HEK293 (cell line): ENCODE results near the gene MLLT6.

Experiments used
- CTCF ChIA-PET: fragments of 350-600 bp; formaldehyde crosslinking; extraction: SDS; loops from one replicate; lab custom pipeline; 2021; ENCODE audit warnings: antibody characterized with exemption; lab: Yijun Ruan, JAX
- POLR2A ChIA-PET: fragments of 300-600 bp; formaldehyde crosslinking; extraction: SDS; loops from one replicate; lab custom pipeline; 2020; ENCODE audit warnings: antibody characterized with exemption, inconsistent platforms; lab: Yijun Ruan, JAX
- H3K27ac ChIP-seq: fragments of 200-500 bp; sonication (Bioruptor generic); 2 replicates; pipeline ENCODE4 v1.5.1; 2014; ENCODE audit warnings: low read depth, low read length, control low read depth, inconsistent platforms; ENCODE audit errors: extremely low read depth
- H3K36me3 ChIP-seq, 2 experiments: fragments of 200-500 bp in 1 of 2; sonication (Bioruptor generic) in 1 of 2; 1 replicate in 1 of 2; 2 replicates in 1 of 2; pipeline ENCODE4 v1.5.1; 2014 to 2017; ENCODE audit warnings: inconsistent platforms in 2 of 2, low read length in 2 of 2; ENCODE audit not compliant: control insufficient read depth in 2 of 2, insufficient read depth in 1 of 2
- H3K4me1 ChIP-seq: fragments of 200-500 bp; sonication (Bioruptor generic); 2 replicates; pipeline ENCODE4 v1.5.1; 2014; ENCODE audit warnings: mild to moderate bottlenecking, low read length, inconsistent platforms; ENCODE audit not compliant: control insufficient read depth, insufficient read depth
- H3K4me3 ChIP-seq: 2 replicates; pipeline ENCODE4 v1.5.1; 2011; ENCODE audit warnings: low read depth, mild to moderate bottlenecking, control low read depth, low read length, moderate library complexity
- H3K9me3 ChIP-seq: fragments of 200-500 bp; sonication (Bioruptor generic); 2 replicates; pipeline ENCODE4 v1.5.1; 2014; ENCODE audit warnings: low read depth, low read length, inconsistent platforms; ENCODE audit not compliant: control insufficient read depth, insufficient read depth
- BCL6B ChIP-seq: fragments of 450-650 bp; formaldehyde crosslinking; IDR thresholded peaks from 2 replicates; pipeline ENCODE4 v1.5.1; 2017; ENCODE audit warnings: missing biosample characterization, missing genetic modification characterization
- EGR2 ChIP-seq: fragments of 450-650 bp; formaldehyde crosslinking; IDR thresholded peaks from 2 replicates; pipeline ENCODE4 v1.5.1; 2016; ENCODE audit warnings: low read depth, missing biosample characterization, missing genetic modification characterization
- GLIS2 ChIP-seq: fragments of 450-650 bp; formaldehyde crosslinking; IDR thresholded peaks from 2 replicates; pipeline ENCODE4 v1.5.1; 2016; ENCODE audit warnings: missing biosample characterization, missing genetic modification characterization
- KLF10 ChIP-seq: fragments of 450-650 bp; IDR thresholded peaks from 2 replicates; pipeline ENCODE4 v1.5.1; 2018; ENCODE audit warnings: missing biosample characterization, mild to moderate bottlenecking, missing genetic modification characterization
- RBAK ChIP-seq: fragments of 450-650 bp; formaldehyde crosslinking; IDR thresholded peaks from 2 replicates; pipeline ENCODE4 v1.5.1; 2016; ENCODE audit warnings: missing biosample characterization, missing genetic modification characterization
- SCRT1 ChIP-seq: fragments of 450-650 bp; formaldehyde crosslinking; IDR thresholded peaks from 2 replicates; pipeline ENCODE4 v1.5.1; 2016; ENCODE audit warnings: missing biosample characterization, missing genetic modification characterization, borderline replicate concordance
- ZBTB17 ChIP-seq: fragments of 450-650 bp; formaldehyde crosslinking; IDR thresholded peaks from 2 replicates; pipeline ENCODE4 v1.5.1; 2016; ENCODE audit warnings: missing biosample characterization, missing genetic modification characterization
- ZBTB8A ChIP-seq: fragments of 450-650 bp; formaldehyde crosslinking; IDR thresholded peaks from 2 replicates; pipeline ENCODE4 v1.5.1; 2016; ENCODE audit warnings: missing biosample characterization, missing genetic modification characterization
- ZIC2 ChIP-seq: fragments of 450-650 bp; formaldehyde crosslinking; IDR thresholded peaks from 2 replicates; pipeline ENCODE4 v1.5.1; 2016; ENCODE audit warnings: missing biosample characterization, missing genetic modification characterization
- ZNF10 ChIP-seq: fragments of 450-650 bp; formaldehyde crosslinking; IDR thresholded peaks from 2 replicates; pipeline ENCODE4 v1.5.1; 2017; ENCODE audit warnings: missing biosample characterization, missing genetic modification characterization
- ZNF140 ChIP-seq: fragments of 450-650 bp; formaldehyde crosslinking; IDR thresholded peaks from 2 replicates; pipeline ENCODE4 v1.5.1; 2016; ENCODE audit warnings: missing biosample characterization, missing genetic modification characterization
- ZNF148 ChIP-seq: fragments of 450-650 bp; formaldehyde crosslinking; IDR thresholded peaks from 2 replicates; pipeline ENCODE4 v1.5.0; 2017; ENCODE audit warnings: missing biosample characterization, missing genetic modification characterization, borderline replicate concordance
- ZNF155 ChIP-seq: fragments of 450-650 bp; formaldehyde crosslinking; IDR thresholded peaks from 2 replicates; pipeline ENCODE4 v1.5.1; 2016; ENCODE audit warnings: missing biosample characterization, missing genetic modification characterization
- ZNF157 ChIP-seq: fragments of 450-650 bp; formaldehyde crosslinking; IDR thresholded peaks from 2 replicates; pipeline ENCODE4 v1.5.1; 2016; ENCODE audit warnings: missing biosample characterization, missing genetic modification characterization
- ZNF366 ChIP-seq: fragments of 450-650 bp; formaldehyde crosslinking; conservative IDR thresholded peaks from 2 replicates; pipeline ENCODE4 v1.5.1; 2016; ENCODE audit warnings: missing biosample characterization, missing genetic modification characterization
- ZNF48 ChIP-seq: fragments of 450-650 bp; formaldehyde crosslinking; IDR thresholded peaks from 2 replicates; pipeline ENCODE4 v1.5.1; 2016; ENCODE audit warnings: missing biosample characterization, missing genetic modification characterization
- ZNF501 ChIP-seq: fragments of 450-650 bp; formaldehyde crosslinking; IDR thresholded peaks from 2 replicates; pipeline ENCODE4 v1.5.1; 2016; ENCODE audit warnings: missing biosample characterization, missing genetic modification characterization
- ZNF521 ChIP-seq: fragments of 450-650 bp; formaldehyde crosslinking; IDR thresholded peaks from 2 replicates; pipeline ENCODE4 v1.5.1; 2017; ENCODE audit warnings: missing biosample characterization, mild to moderate bottlenecking, missing genetic modification characterization
- ZNF544 ChIP-seq: fragments of 450-650 bp; formaldehyde crosslinking; IDR thresholded peaks from 2 replicates; pipeline ENCODE4 v1.5.0; 2017; ENCODE audit warnings: missing biosample characterization, missing genetic modification characterization
- ZNF624 ChIP-seq: fragments of 450-650 bp; formaldehyde crosslinking; IDR thresholded peaks from 2 replicates; pipeline ENCODE4 v1.5.1; 2017; ENCODE audit warnings: missing biosample characterization, missing genetic modification characterization
- ZNF658 ChIP-seq: fragments of 450-650 bp; formaldehyde crosslinking; IDR thresholded peaks from 2 replicates; pipeline ENCODE4; 2016; ENCODE audit warnings: missing biosample characterization, missing genetic modification characterization
- ZNF837 ChIP-seq: fragments of 450-650 bp; formaldehyde crosslinking; IDR thresholded peaks from 2 replicates; pipeline ENCODE4 v1.5.1; 2016; ENCODE audit warnings: missing biosample characterization, missing genetic modification characterization
- TF ChIP-seq, protein P1 (sequence below): fragments of 450-650 bp; formaldehyde crosslinking; IDR thresholded peaks from 2 replicates; pipeline ENCODE4 v1.5.1; 2016; ENCODE audit warnings: missing biosample characterization, missing genetic modification characterization, borderline replicate concordance
- TF ChIP-seq, protein P2 (sequence below): fragments of 450-650 bp; formaldehyde crosslinking; IDR thresholded peaks from 2 replicates; pipeline ENCODE4 v1.5.1; 2016; ENCODE audit warnings: missing biosample characterization, missing genetic modification characterization
- TF ChIP-seq, protein P3 (sequence below): fragments of 450-650 bp; formaldehyde crosslinking; IDR thresholded peaks from 2 replicates; pipeline ENCODE4 v1.5.1; 2016; ENCODE audit warnings: missing biosample characterization, missing genetic modification characterization
- TF ChIP-seq, protein P4 (sequence below): fragments of 450-650 bp; formaldehyde crosslinking; IDR thresholded peaks from 2 replicates; pipeline ENCODE4 v1.5.1; 2016; ENCODE audit warnings: missing biosample characterization, missing genetic modification characterization

The MLLT6 gene

DNA sequence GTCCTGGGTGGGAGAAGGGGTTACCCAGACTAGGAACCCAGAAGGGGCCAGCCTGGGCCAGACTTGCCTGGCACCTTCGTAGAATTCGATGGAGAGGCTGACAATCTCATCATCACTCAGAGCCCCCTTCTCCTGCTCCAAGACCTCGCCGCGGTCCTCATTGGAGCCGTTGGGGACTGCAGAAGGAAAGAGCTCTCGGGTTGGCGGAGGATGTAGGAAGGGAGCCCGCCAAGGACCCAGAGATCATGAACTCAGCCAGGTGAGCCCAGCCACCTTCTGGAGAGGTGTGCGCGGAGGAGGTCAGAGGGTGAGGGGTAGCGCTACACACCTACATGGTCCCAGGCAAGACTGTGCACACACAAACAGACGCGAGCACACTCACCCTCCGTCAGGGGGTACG is 33.6 kb downstream of the MLLT6 start:
- TF ChIP-seq, protein P1, sequence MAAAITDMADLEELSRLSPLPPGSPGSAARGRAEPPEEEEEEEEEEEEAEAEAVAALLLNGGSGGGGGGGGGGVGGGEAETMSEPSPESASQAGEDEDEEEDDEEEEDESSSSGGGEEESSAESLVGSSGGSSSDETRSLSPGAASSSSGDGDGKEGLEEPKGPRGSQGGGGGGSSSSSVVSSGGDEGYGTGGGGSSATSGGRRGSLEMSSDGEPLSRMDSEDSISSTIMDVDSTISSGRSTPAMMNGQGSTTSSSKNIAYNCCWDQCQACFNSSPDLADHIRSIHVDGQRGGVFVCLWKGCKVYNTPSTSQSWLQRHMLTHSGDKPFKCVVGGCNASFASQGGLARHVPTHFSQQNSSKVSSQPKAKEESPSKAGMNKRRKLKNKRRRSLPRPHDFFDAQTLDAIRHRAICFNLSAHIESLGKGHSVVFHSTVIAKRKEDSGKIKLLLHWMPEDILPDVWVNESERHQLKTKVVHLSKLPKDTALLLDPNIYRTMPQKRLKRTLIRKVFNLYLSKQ (tag by site-specific recombination), result no peak
- TF ChIP-seq RBAK (tag by site-specific recombination) (no peak), ZNF148 (no peak), ZNF10 (tag by site-specific recombination) (no peak), ZNF155 (tag by site-specific recombination) (no peak), ZNF501 (no peak), ZNF140 (tag by site-specific recombination) (no peak), GLIS2 (no peak), KLF10 (tag by site-specific recombination) (no peak)
- Histone ChIP-seq H3K27ac (no peak overlapping the region), H3K36me3 (peaks cover 13 to 63% of the 10 kb centered on the region in 2 experiments; a peak in 2 of 3 replicates), H3K4me1 (peaks cover 14% of the 10 kb centered on the region), H3K9me3 (no peaks in the 10 kb centered on the region), H3K4me3 (no peak overlapping the region)
- POLR2A ChIA-PET, result no interaction called here
- CTCF ChIA-PET, result interaction anchor here (1.5 kb wide), 1 partner anchor 11 kb away, joined by 3 read pairs; no protein-coding TSS in a partner anchor

DNA sequence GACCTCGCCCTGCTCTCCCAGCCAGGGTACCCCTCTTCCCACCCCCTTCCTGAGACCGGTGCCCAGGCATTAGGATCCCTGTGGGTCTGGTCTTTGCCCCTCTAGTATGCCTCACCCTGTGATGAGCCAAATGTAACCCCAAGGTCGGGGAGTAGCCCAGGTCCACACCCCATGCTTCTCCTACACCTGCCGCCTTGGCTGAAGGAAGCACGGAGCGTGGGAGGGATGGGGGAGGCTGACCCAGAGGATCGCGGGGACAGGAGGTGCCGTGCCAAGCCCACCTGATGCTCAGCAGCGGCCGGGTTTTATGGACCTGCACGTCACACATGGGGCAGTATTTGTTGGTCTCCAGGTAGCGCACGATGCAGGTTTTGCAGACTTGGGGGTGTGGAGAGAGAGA is 34.2 kb downstream of the MLLT6 start:
- Histone ChIP-seq H3K4me1 (peaks cover 18% of the 10 kb centered on the region), H3K27ac (no peak overlapping the region), H3K36me3 (peaks cover 13 to 57% of the 10 kb centered on the region in 2 experiments; a peak in 2 of 3 replicates), H3K9me3 (no peaks in the 10 kb centered on the region)
- ChIA-PET POLR2A (no interaction called here), CTCF (no interaction called here)
- TF ChIP-seq ZNF521 (no peak), ZNF837 (no peak), ZIC2 (tag by site-specific recombination) (no peak), EGR2 (tag by site-specific recombination) (0 out of 2 replicates have a peak, but pooled peaks have one; percentile 7), ZNF48 (tag by site-specific recombination) (no peak)
- TF ChIP-seq, all 188 proteins: peak for 1
- H3K4me3 ChIP-seq, result no peak overlapping the region

DNA sequence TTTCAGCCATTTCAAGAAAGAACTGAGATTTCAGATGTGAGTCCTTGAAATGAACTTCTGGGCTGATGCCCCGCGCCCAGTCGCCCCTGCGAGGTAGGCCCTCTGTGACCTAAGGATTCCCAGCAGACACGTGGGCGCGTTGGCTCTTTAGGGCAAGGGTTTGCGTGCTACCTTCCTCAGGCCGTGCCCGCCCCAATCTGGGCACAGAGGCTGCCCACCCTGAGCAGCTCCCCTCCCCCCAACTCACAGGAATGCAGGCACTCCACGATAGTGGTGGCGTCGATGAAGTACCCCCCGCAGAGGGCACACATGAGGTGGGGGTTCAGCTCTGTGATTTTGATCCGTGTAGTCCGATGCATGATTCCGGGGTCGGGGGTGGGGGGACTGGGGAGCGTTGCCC is 35.0 kb downstream of the MLLT6 start:
- no peaks in the 10 kb centered on the region for H3K9me3 ChIP-seq
- CTCF ChIA-PET, result interaction anchor here (0.6 to 1.0 kb wide), 2 partner anchors 14 to 63 kb away, joined by 3 read pairs; no protein-coding TSS in a partner anchor
- H3K4me3 ChIP-seq, result no peak overlapping the region
- peaks cover 18% of the 10 kb centered on the region for H3K4me1 ChIP-seq
- no peak overlapping the region for H3K27ac ChIP-seq
- POLR2A ChIA-PET, result interaction anchor here (0.6 kb wide), 1 partner anchor 9 kb away, joined by 3 read pairs; no protein-coding TSS in a partner anchor
- peaks cover 13 to 51% of the 10 kb centered on the region in 2 experiments; a peak in 2 of 3 replicates for H3K36me3 ChIP-seq
- TF ChIP-seq ZNF544 (no peak), ZBTB17 (no peak), ZNF157 (tag by site-specific recombination) (no peak), ZNF366 (tag by site-specific recombination) (no peak), SCRT1 (no peak), BCL6B (tag by site-specific recombination) (no peak), ZNF624 (tag by site-specific recombination) (no peak), ZBTB8A (tag by site-specific recombination) (no peak), ZNF658 (tag by site-specific recombination) (no peak)
- TF ChIP-seq, protein P2, sequence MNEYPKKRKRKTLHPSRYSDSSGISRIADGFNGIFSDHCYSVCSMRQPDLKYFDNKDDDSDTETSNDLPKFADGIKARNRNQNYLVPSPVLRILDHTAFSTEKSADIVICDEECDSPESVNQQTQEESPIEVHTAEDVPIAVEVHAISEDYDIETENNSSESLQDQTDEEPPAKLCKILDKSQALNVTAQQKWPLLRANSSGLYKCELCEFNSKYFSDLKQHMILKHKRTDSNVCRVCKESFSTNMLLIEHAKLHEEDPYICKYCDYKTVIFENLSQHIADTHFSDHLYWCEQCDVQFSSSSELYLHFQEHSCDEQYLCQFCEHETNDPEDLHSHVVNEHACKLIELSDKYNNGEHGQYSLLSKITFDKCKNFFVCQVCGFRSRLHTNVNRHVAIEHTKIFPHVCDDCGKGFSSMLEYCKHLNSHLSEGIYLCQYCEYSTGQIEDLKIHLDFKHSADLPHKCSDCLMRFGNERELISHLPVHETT (tag by site-specific recombination), result no peak
- TF ChIP-seq, protein P3, sequence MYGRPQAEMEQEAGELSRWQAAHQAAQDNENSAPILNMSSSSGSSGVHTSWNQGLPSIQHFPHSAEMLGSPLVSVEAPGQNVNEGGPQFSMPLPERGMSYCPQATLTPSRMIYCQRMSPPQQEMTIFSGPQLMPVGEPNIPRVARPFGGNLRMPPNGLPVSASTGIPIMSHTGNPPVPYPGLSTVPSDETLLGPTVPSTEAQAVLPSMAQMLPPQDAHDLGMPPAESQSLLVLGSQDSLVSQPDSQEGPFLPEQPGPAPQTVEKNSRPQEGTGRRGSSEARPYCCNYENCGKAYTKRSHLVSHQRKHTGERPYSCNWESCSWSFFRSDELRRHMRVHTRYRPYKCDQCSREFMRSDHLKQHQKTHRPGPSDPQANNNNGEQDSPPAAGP (tag by site-specific recombination), result no peak
- TF ChIP-seq, protein P4, sequence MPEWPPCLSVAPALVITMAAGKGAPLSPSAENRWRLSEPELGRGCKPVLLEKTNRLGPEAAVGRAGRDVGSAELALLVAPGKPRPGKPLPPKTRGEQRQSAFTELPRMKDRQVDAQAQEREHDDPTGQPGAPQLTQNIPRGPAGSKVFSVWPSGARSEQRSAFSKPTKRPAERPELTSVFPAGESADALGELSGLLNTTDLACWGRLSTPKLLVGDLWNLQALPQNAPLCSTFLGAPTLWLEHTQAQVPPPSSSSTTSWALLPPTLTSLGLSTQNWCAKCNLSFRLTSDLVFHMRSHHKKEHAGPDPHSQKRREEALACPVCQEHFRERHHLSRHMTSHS (tag by site-specific recombination), result no peak
